ENCODE measurements around the gene PDYN. TPM values are rescaled to one million over a fixed set of nuclear protein-coding genes. Genes with fewer than 3 reads are reported as not detected.

The PDYN gene
- total and polyA plus RNA-seq, 7 donors: not detected

GRCh38 chr20:1961374-1961773 lies 32.5 kb downstream of the PDYN start:
- Histone ChIP-seq H3K4me1 (peaks cover 7% of the 10 kb centered on the region), H3K4me3 (no peak overlapping the region), H3K9me3 (no peaks in the 10 kb centered on the region), H3K27ac (no peak overlapping the region), H3K36me3 (ENCODE audit: insufficient read depth in 1 of 2, low read depth in 1 of 2) (no peaks in the 10 kb centered on the region), H3K27me3 (ENCODE audit: insufficient read depth in 3 of 3, low read length in 2 of 3) (peaks cover 0 to 3% (median 0%) of the 10 kb centered on the region in 3 donors)
- 45 to 71% (median 52%) methylated on average over 5 of the region's 5 CpGs for WGBS, 3 donors
- TF ChIP-seq CTCF (IDR thresholded peaks at IDR 0.05): no peak
- DNase-seq (no peak), ATAC-seq (peak in 2 of 4 donors; percentile 28 to 33)
- intact Hi-C loops (cut with DNase I): loop anchor here in 1 of 2 donors (10.0 kb wide), 1 partner anchor 157 kb away; no protein-coding TSS in a partner anchor

GRCh38 chr20:1959156-1959555 lies 34.7 kb downstream of the PDYN start:
- Histone ChIP-seq H3K36me3 (ENCODE audit: insufficient read depth in 1 of 2, low read depth in 1 of 2) (no peaks in the 10 kb centered on the region), H3K4me3 (no peak overlapping the region), H3K27ac (no peak overlapping the region), H3K9me3 (no peaks in the 10 kb centered on the region), H3K27me3 (ENCODE audit: insufficient read depth in 3 of 3, low read length in 2 of 3) (peaks cover 0 to 3% (median 0%) of the 10 kb centered on the region in 3 donors), H3K4me1 (no peaks in the 10 kb centered on the region)
- TF ChIP-seq CTCF (IDR thresholded peaks at IDR 0.05): no peak
- DNase-seq (no peak), ATAC-seq (no peak)
- intact Hi-C loops (cut with DNase I): no loop called here
- WGBS, 3 donors: 72 to 81% (median 73%) methylated on average over 2 of the region's 2 CpGs

- DNase-seq (no peak), ATAC-seq (no peak)
- Histone ChIP-seq H3K9me3 (no peaks in the 10 kb centered on the region), H3K4me3 (no peak overlapping the region), H3K27ac (no peak overlapping the region), H3K27me3 (ENCODE audit: insufficient read depth in 3 of 3, low read length in 2 of 3) (peaks cover 0 to 3% (median 0%) of the 10 kb centered on the region in 3 donors), H3K4me1 (peaks cover 2% of the 10 kb centered on the region), H3K36me3 (ENCODE audit: insufficient read depth in 1 of 2, low read depth in 1 of 2) (no peaks in the 10 kb centered on the region)
- 70 to 81% (median 80%) methylated on average over 2 of the region's 2 CpGs for WGBS, 3 donors
- intact Hi-C loops (cut with DNase I): no loop called here
- TF ChIP-seq CTCF (IDR thresholded peaks at IDR 0.05): no peak
Observed at GRCh38 chr20:1958426-1958825, 35.4 kb downstream of the PDYN start.

GRCh38 chr20:1955217-1955616 lies 38.6 kb downstream of the PDYN start:
- Histone ChIP-seq H3K4me1 (peaks cover 2% of the 10 kb centered on the region), H3K9me3 (no peaks in the 10 kb centered on the region), H3K36me3 (ENCODE audit: insufficient read depth in 1 of 2, low read depth in 1 of 2) (no peaks in the 10 kb centered on the region), H3K4me3 (no peak overlapping the region), H3K27ac (no peak overlapping the region), H3K27me3 (ENCODE audit: insufficient read depth in 3 of 3, low read length in 2 of 3) (no peaks in the 10 kb centered on the region)
- 67 to 71% (median 67%) methylated on average over 8 of the region's 8 CpGs for WGBS, 3 donors
- intact Hi-C loops (cut with DNase I): no loop called here
- ATAC-seq (no peak), DNase-seq (no peak)
- TF ChIP-seq CTCF (IDR thresholded peaks at IDR 0.05): no peak

GRCh38 chr20:1953621-1954020 lies 40.2 kb downstream of the PDYN start:
- Histone ChIP-seq H3K4me1 (peaks cover 2% of the 10 kb centered on the region), H3K27ac (no peak overlapping the region), H3K27me3 (ENCODE audit: insufficient read depth in 3 of 3, low read length in 2 of 3) (no peaks in the 10 kb centered on the region), H3K9me3 (no peaks in the 10 kb centered on the region), H3K36me3 (ENCODE audit: insufficient read depth in 1 of 2, low read depth in 1 of 2) (no peaks in the 10 kb centered on the region), H3K4me3 (no peak overlapping the region)
- WGBS, 3 donors: 94 to 96% (median 96%) methylated on average over 5 of the region's 5 CpGs
- DNase-seq (no peak), ATAC-seq (peak in 2 of 4 donors; percentile 37 to 55)
- intact Hi-C loops (cut with DNase I): no loop called here
- no peak for TF ChIP-seq CTCF (IDR thresholded peaks at IDR 0.05)
